Astrocyte (in vitro differentiated cells and primary cell): ENCODE measurements around the gene TOR1AIP2. TPM values are rescaled to one million over a fixed set of nuclear protein-coding genes. Genes with fewer than 3 reads are reported as not detected.
"Not testable (repeated sequence)": the region's sequence is repeated elsewhere in the genome, so short reads cannot be mapped to it uniquely, and the experiment has no call there.

Source experiments
- DNase-seq: peaks from one replicate; pipeline ENCODE4 v3.0.0-alpha.2; 2010; ENCODE audit warnings: low read depth
- FAIRE-seq: peaks from 2 replicates; lab custom pipeline; 2011; peaks lifted over from hg19 to GRCh38; lab: Jason Lieb, UNC
- H2AFZ ChIP-seq: 2 replicates; pipeline ENCODE4 v1.6.0; 2012; ENCODE audit warnings: low read depth, low read length, inconsistent platforms
- H3K27ac ChIP-seq: 2 replicates; pipeline ENCODE4 v1.5.1; 2011; ENCODE audit warnings: low read depth, low read length, inconsistent platforms
- H3K27me3 ChIP-seq: 2 replicates; pipeline ENCODE4 v1.6.0; 2011; ENCODE audit warnings: low read length, inconsistent platforms; ENCODE audit not compliant: insufficient read depth
- H3K36me3 ChIP-seq: 2 replicates; pipeline ENCODE4 v1.5.1; 2011; ENCODE audit warnings: low read length, inconsistent platforms; ENCODE audit not compliant: insufficient read depth
- H3K4me1 ChIP-seq: 2 replicates; pipeline ENCODE4 v1.5.1; 2011; ENCODE audit warnings: low read length, inconsistent platforms; ENCODE audit not compliant: insufficient read depth
- H3K4me2 ChIP-seq: 2 replicates; pipeline ENCODE4 v1.6.0; 2012; ENCODE audit warnings: low read length, inconsistent platforms
- H3K4me3 ChIP-seq: 2 replicates; pipeline ENCODE4 v1.5.1; 2011; ENCODE audit warnings: low read depth, mild to moderate bottlenecking, low read length, inconsistent platforms; ENCODE audit not compliant: insufficient read depth
- H3K79me2 ChIP-seq: 2 replicates; pipeline ENCODE4 v1.6.0; 2012; ENCODE audit warnings: mild to moderate bottlenecking, low read length, inconsistent platforms; ENCODE audit not compliant: insufficient read depth
- H3K9ac ChIP-seq: 2 replicates; pipeline ENCODE4 v1.6.0; 2012; ENCODE audit warnings: mild to moderate bottlenecking, low read length, inconsistent platforms
- H3K9me3 ChIP-seq: 2 replicates; pipeline ENCODE4 v1.5.1; 2012; ENCODE audit warnings: low read depth, mild to moderate bottlenecking, low read length, inconsistent platforms; ENCODE audit not compliant: insufficient read depth
- H4K20me1 ChIP-seq: 2 replicates; pipeline ENCODE4 v1.6.0; 2012; ENCODE audit warnings: low read length, inconsistent platforms; ENCODE audit not compliant: insufficient read depth
- H3K27ac Mint-ChIP-seq: one replicate; pipeline ENCODE4 v1.8.0; 2021; ENCODE audit warnings: mild to moderate bottlenecking, mixed read lengths; ENCODE audit not compliant: unreplicated experiment
- H3K27me3 Mint-ChIP-seq: one replicate; pipeline ENCODE4 v1.8.0; 2021; ENCODE audit warnings: low read depth, mixed read lengths; ENCODE audit not compliant: unreplicated experiment
- H3K36me3 Mint-ChIP-seq: one replicate; pipeline ENCODE4 v1.8.0; 2021; ENCODE audit warnings: low read depth, mixed read lengths; ENCODE audit not compliant: unreplicated experiment
- H3K4me1 Mint-ChIP-seq: one replicate; pipeline ENCODE4 v1.8.0; 2021; ENCODE audit warnings: low read depth, mixed read lengths; ENCODE audit not compliant: unreplicated experiment
- H3K4me3 Mint-ChIP-seq: one replicate; pipeline ENCODE4 v1.8.0; 2021; ENCODE audit warnings: mild to moderate bottlenecking, moderate library complexity, mixed read lengths; ENCODE audit not compliant: unreplicated experiment
- H3K9me3 Mint-ChIP-seq: one replicate; pipeline ENCODE4 v1.8.0; 2021; ENCODE audit warnings: mild to moderate bottlenecking, mixed read lengths; ENCODE audit not compliant: unreplicated experiment
- CTCF ChIP-seq: IDR thresholded peaks from 2 replicates; pipeline ENCODE4 v1.5.1; 2011; ENCODE audit warnings: low read depth, mild to moderate bottlenecking, inconsistent platforms, low read length, moderate library complexity; ENCODE audit not compliant: insufficient read depth
- EZH2 ChIP-seq: IDR thresholded peaks from 2 replicates; pipeline ENCODE4 v1.6.1; 2012; ENCODE audit warnings: mild to moderate bottlenecking, low read length, inconsistent platforms; ENCODE audit not compliant: insufficient read depth
- total RNA-seq: library from RNA; stranded (reverse); gene quantifications from 2 replicates; pipeline ENCODE4 v1.2.1, GENCODE V29; 2021

The TOR1AIP2 gene
- total RNA-seq, 1 donor from 2014 or later = 141 TPM

- no peak overlapping the region for H3K4me3 ChIP-seq
- TF ChIP-seq CTCF (no peak), EZH2 (no peak)
- H3K4me1 ChIP-seq = no peaks in the 10 kb centered on the region
- H4K20me1 ChIP-seq = no peaks in the 10 kb centered on the region
- no peak overlapping the region for H3K27ac ChIP-seq
- H3K9me3 Mint-ChIP-seq = no peaks in the 10 kb centered on the region
- no peaks in the 10 kb centered on the region for H3K9me3 ChIP-seq
- no peaks in the 10 kb centered on the region for H3K4me1 Mint-ChIP-seq
- no peak overlapping the region for H3K27ac Mint-ChIP-seq
- DNase-seq (no peak), FAIRE-seq (no peak)
- H3K4me3 Mint-ChIP-seq = no peak overlapping the region
- H3K9ac ChIP-seq = no peak overlapping the region
- H3K79me2 ChIP-seq = no peaks in the 10 kb centered on the region
- H2AFZ ChIP-seq = no peak overlapping the region
- H3K4me2 ChIP-seq = no peak overlapping the region
- H3K27me3 Mint-ChIP-seq = no peaks in the 10 kb centered on the region
- no peaks in the 10 kb centered on the region for H3K27me3 ChIP-seq
- peaks cover 28% of the 10 kb centered on the region for H3K36me3 ChIP-seq
- peaks cover 8% of the 10 kb centered on the region for H3K36me3 Mint-ChIP-seq
These were observed 24.5 kb downstream of the TOR1AIP2 start for GRCh38 chr1:179853102-179853501.

GRCh38 chr1:179848233-179848632 is 29.4 kb downstream of the TOR1AIP2 start:
- H3K9ac ChIP-seq = no peak overlapping the region
- FAIRE-seq (no peak), DNase-seq (no peak)
- H3K27me3 Mint-ChIP-seq = no peaks in the 10 kb centered on the region
- TF ChIP-seq EZH2 (no peak), CTCF (no peak)
- no peak overlapping the region for H3K4me3 ChIP-seq
- H3K27ac ChIP-seq = no peak overlapping the region
- H4K20me1 ChIP-seq = peaks cover 15% of the 10 kb centered on the region
- H3K4me1 Mint-ChIP-seq = no peaks in the 10 kb centered on the region
- H3K27me3 ChIP-seq = no peaks in the 10 kb centered on the region
- H2AFZ ChIP-seq = no peak overlapping the region
- H3K36me3 Mint-ChIP-seq = peaks cover 14% of the 10 kb centered on the region
- no peaks in the 10 kb centered on the region for H3K9me3 Mint-ChIP-seq
- H3K27ac Mint-ChIP-seq = no peak overlapping the region
- no peaks in the 10 kb centered on the region for H3K9me3 ChIP-seq
- H3K36me3 ChIP-seq = peaks cover 26% of the 10 kb centered on the region
- H3K4me1 ChIP-seq = no peaks in the 10 kb centered on the region
- H3K4me2 ChIP-seq = no peak overlapping the region
- H3K4me3 Mint-ChIP-seq = no peak overlapping the region
- H3K79me2 ChIP-seq = peaks cover 3% of the 10 kb centered on the region

GRCh38 chr1:179840107-179840506 is 37.5 kb downstream of the TOR1AIP2 start:
- Histone ChIP-seq H3K4me3 (no peak overlapping the region), H3K36me3 (no peaks in the 10 kb centered on the region), H3K9ac (no peak overlapping the region), H3K27me3 (no peaks in the 10 kb centered on the region), H3K4me2 (no peak overlapping the region), H2AFZ (no peak overlapping the region), H3K79me2 (no peaks in the 10 kb centered on the region), H3K9me3 (no peaks in the 10 kb centered on the region), H3K27ac (no peak overlapping the region), H4K20me1 (peaks cover 5% of the 10 kb centered on the region), H3K4me1 (no peaks in the 10 kb centered on the region)
- Mint-ChIP-seq H3K4me3 (no peak overlapping the region), H3K27ac (no peak overlapping the region), H3K36me3 (peaks cover 8% of the 10 kb centered on the region), H3K9me3 (no peaks in the 10 kb centered on the region), H3K27me3 (no peaks in the 10 kb centered on the region), H3K4me1 (peaks cover 3% of the 10 kb centered on the region)
- no peak for DNase-seq
- TF ChIP-seq EZH2 (no peak), CTCF (no peak)
- FAIRE-seq = no peak

- H3K4me1 Mint-ChIP-seq, H3K27ac ChIP-seq, H3K9me3 ChIP-seq, H2AFZ ChIP-seq, H3K27me3 ChIP-seq, DNase-seq, H3K36me3 Mint-ChIP-seq, H3K4me3 ChIP-seq, H3K27me3 Mint-ChIP-seq, H3K4me3 Mint-ChIP-seq, H3K9ac ChIP-seq, H3K36me3 ChIP-seq, H3K4me1 ChIP-seq, H3K9me3 Mint-ChIP-seq, H4K20me1 ChIP-seq, FAIRE-seq, H3K27ac Mint-ChIP-seq, H3K4me2 ChIP-seq, H3K79me2 ChIP-seq: not testable (repeated sequence)
These were observed 40.7 kb downstream of the TOR1AIP2 start for GRCh38 chr1:179836686-179837445.
